HG03159 (cell line): ENCODE data around the gene P2RX2.

Source experiments
- ATAC-seq: cut with Tn5 transposase; IDR thresholded peaks from one replicate; pipeline ENCODE4 v1.9.1; 2021; ENCODE audit warnings: mild to moderate bottlenecking, moderate library complexity; ENCODE audit not compliant: unreplicated experiment

Gene P2RX2

GRCh38 chr12:132619386-132620112, 973 bp downstream of the P2RX2 start:
- ATAC-seq, result no peak

GRCh38 chr12:132620113-132620898, 1.7 kb downstream of the P2RX2 start:
- ATAC-seq, result no peak

GRCh38 chr12:132620899-132621656, 2.5 kb downstream of the P2RX2 start:
- no peak for ATAC-seq

- no peak for ATAC-seq
Measured at GRCh38 chr12:132621657-132622435, 3.3 kb downstream of the P2RX2 start.

- ATAC-seq, result no peak
Measured at GRCh38 chr12:132622437-132623071, 4.0 kb downstream of the P2RX2 start.

GRCh38 chr12:132623072-132623869, 4.7 kb downstream of the P2RX2 start:
- no peak for ATAC-seq

GRCh38 chr12:132624186-132624855, 5.7 kb downstream of the P2RX2 start:
- no peak for ATAC-seq

GRCh38 chr12:132624910-132625630, 6.5 kb downstream of the P2RX2 start:
- ATAC-seq, result no peak

- ATAC-seq, result no peak
Measured at GRCh38 chr12:132625731-132626430, 7.3 kb downstream of the P2RX2 start.

- no peak for ATAC-seq
Measured at GRCh38 chr12:132629330-132629729, 10.8 kb downstream of the P2RX2 start.

GRCh38 chr12:132630672-132631071, 12.1 kb downstream of the P2RX2 start:
- ATAC-seq, result no peak

GRCh38 chr12:132631666-132632065, 13.1 kb downstream of the P2RX2 start:
- no peak for ATAC-seq

- ATAC-seq, result no peak
Measured at GRCh38 chr12:132632521-132633228, 14.1 kb downstream of the P2RX2 start.

GRCh38 chr12:132633398-132633797, 14.8 kb downstream of the P2RX2 start:
- ATAC-seq, result no peak

GRCh38 chr12:132633901-132634300, 15.3 kb downstream of the P2RX2 start:
- ATAC-seq, result no peak

GRCh38 chr12:132634411-132634990, 15.9 kb downstream of the P2RX2 start:
- ATAC-seq, result no peak
